ENCODE data around the gene SPTBN2. TPM values are rescaled to one million over a fixed set of nuclear protein-coding genes. Genes with fewer than 3 reads are reported as not detected.

Gene SPTBN2
- total RNA-seq, 3 donors from 2014 or later (not counting 1 experiment from before 2014, with no cell fraction given), result 1.1 TPM; not detected in 2

GRCh38 chr11:66708094-66708493 is 20.9 kb downstream of the SPTBN2 start:
- Histone ChIP-seq H3K9me3 (ENCODE audit: control insufficient read depth, insufficient read depth, low read length) (no peaks in the 10 kb centered on the region), H3K27ac (ENCODE audit: low read length) (no peak overlapping the region), H3K36me3 (ENCODE audit: control insufficient read depth, insufficient read depth, low read length) (no peaks in the 10 kb centered on the region), H3K27me3 (ENCODE audit: control insufficient read depth, insufficient read depth, low read length) (no peaks in the 10 kb centered on the region), H3K4me3 (ENCODE audit: low read length) (no peak overlapping the region), H3K4me1 (ENCODE audit: control insufficient read depth, insufficient read depth, low read length) (no peaks in the 10 kb centered on the region)
- intact Hi-C loops (cut with micrococcal nuclease), result no loop called here
- no peaks in the 10 kb centered on the region for H3K9me3 Mint-ChIP-seq
- no peaks in the 10 kb centered on the region for H3K36me3 Mint-ChIP-seq
- peaks cover 0 to 2% of the 10 kb centered on the region in 2 donors for H3K27me3 Mint-ChIP-seq (ENCODE audit: low read depth in 2 of 2)
- 91% methylated on average over 20 of the region's 20 CpGs for WGBS (ENCODE audit: insufficient coverage)
- no peak overlapping the region for H3K27ac Mint-ChIP-seq
- TF ChIP-seq CTCF (IDR thresholded peaks at IDR 0.05), result no peak
- H3K4me1 Mint-ChIP-seq, result no peaks in the 10 kb centered on the region
- no peak for ATAC-seq
- DNase-seq, result no peak
- H3K4me3 Mint-ChIP-seq, result no peak overlapping the region

- ATAC-seq (no peak), DNase-seq (no peak)
- no peaks in the 10 kb centered on the region for H3K36me3 Mint-ChIP-seq
- H3K27me3 Mint-ChIP-seq (ENCODE audit: low read depth in 2 of 2), result peaks cover 0 to 2% of the 10 kb centered on the region in 2 donors
- intact Hi-C loops (cut with micrococcal nuclease), result no loop called here
- no peak overlapping the region for H3K4me3 Mint-ChIP-seq
- Histone ChIP-seq H3K36me3 (ENCODE audit: control insufficient read depth, insufficient read depth, low read length) (no peaks in the 10 kb centered on the region), H3K4me1 (ENCODE audit: control insufficient read depth, insufficient read depth, low read length) (no peaks in the 10 kb centered on the region), H3K4me3 (ENCODE audit: low read length) (no peak overlapping the region), H3K27ac (ENCODE audit: low read length) (no peak overlapping the region), H3K27me3 (ENCODE audit: control insufficient read depth, insufficient read depth, low read length) (no peaks in the 10 kb centered on the region), H3K9me3 (ENCODE audit: control insufficient read depth, insufficient read depth, low read length) (no peaks in the 10 kb centered on the region)
- H3K27ac Mint-ChIP-seq, result no peak overlapping the region
- WGBS (ENCODE audit: insufficient coverage), result 95% methylated on average over 26 of the region's 26 CpGs
- no peak for TF ChIP-seq CTCF (IDR thresholded peaks at IDR 0.05)
- no peaks in the 10 kb centered on the region for H3K4me1 Mint-ChIP-seq
- no peaks in the 10 kb centered on the region for H3K9me3 Mint-ChIP-seq
Observed at GRCh38 chr11:66707486-66707885, 21.5 kb downstream of the SPTBN2 start.

GRCh38 chr11:66706989-66707388 is 22.0 kb downstream of the SPTBN2 start:
- no peak overlapping the region for H3K27ac ChIP-seq (ENCODE audit: low read length)
- ATAC-seq (no peak), DNase-seq (no peak)
- Mint-ChIP-seq H3K9me3 (no peaks in the 10 kb centered on the region), H3K4me3 (no peak overlapping the region), H3K36me3 (no peaks in the 10 kb centered on the region), H3K27me3 (ENCODE audit: low read depth in 2 of 2) (peaks cover 0 to 2% of the 10 kb centered on the region in 2 donors), H3K4me1 (no peaks in the 10 kb centered on the region), H3K27ac (no peak overlapping the region)
- no peak for TF ChIP-seq CTCF (IDR thresholded peaks at IDR 0.05)
- H3K27me3 ChIP-seq (ENCODE audit: control insufficient read depth, insufficient read depth, low read length), result no peaks in the 10 kb centered on the region
- intact Hi-C loops (cut with micrococcal nuclease), result no loop called here
- no peaks in the 10 kb centered on the region for H3K36me3 ChIP-seq (ENCODE audit: control insufficient read depth, insufficient read depth, low read length)
- no peaks in the 10 kb centered on the region for H3K4me1 ChIP-seq (ENCODE audit: control insufficient read depth, insufficient read depth, low read length)
- H3K9me3 ChIP-seq (ENCODE audit: control insufficient read depth, insufficient read depth, low read length), result no peaks in the 10 kb centered on the region
- WGBS (ENCODE audit: insufficient coverage), result 92% methylated on average over 9 of the region's 9 CpGs
- H3K4me3 ChIP-seq (ENCODE audit: low read length), result no peak overlapping the region

- no peak for ATAC-seq
- H3K27me3 ChIP-seq (ENCODE audit: control insufficient read depth, insufficient read depth, low read length), result no peaks in the 10 kb centered on the region
- DNase-seq, result no peak
- no peak overlapping the region for H3K27ac ChIP-seq (ENCODE audit: low read length)
- no peaks in the 10 kb centered on the region for H3K36me3 ChIP-seq (ENCODE audit: control insufficient read depth, insufficient read depth, low read length)
- no peak overlapping the region for H3K4me3 ChIP-seq (ENCODE audit: low read length)
- intact Hi-C loops (cut with micrococcal nuclease), result no loop called here
- Mint-ChIP-seq H3K4me1 (peaks cover 0 to 5% of the 10 kb centered on the region in 2 donors), H3K27me3 (ENCODE audit: low read depth in 2 of 2) (peaks cover 0 to 2% of the 10 kb centered on the region in 2 donors), H3K9me3 (no peaks in the 10 kb centered on the region), H3K36me3 (no peaks in the 10 kb centered on the region), H3K27ac (no peak overlapping the region), H3K4me3 (no peak overlapping the region)
- no peak for TF ChIP-seq CTCF (IDR thresholded peaks at IDR 0.05)
- no peaks in the 10 kb centered on the region for H3K9me3 ChIP-seq (ENCODE audit: control insufficient read depth, insufficient read depth, low read length)
- WGBS (ENCODE audit: insufficient coverage), result 92% methylated on average over 26 of the region's 26 CpGs
- no peaks in the 10 kb centered on the region for H3K4me1 ChIP-seq (ENCODE audit: control insufficient read depth, insufficient read depth, low read length)
Observed at GRCh38 chr11:66705587-66706335, 23.3 kb downstream of the SPTBN2 start.
